Measurements from ENCODE around the gene MUC4.
"Not testable (repeated sequence)": the region's sequence is repeated elsewhere in the genome, so short reads cannot be mapped to it uniquely, and the experiment has no call there.

DNA sequence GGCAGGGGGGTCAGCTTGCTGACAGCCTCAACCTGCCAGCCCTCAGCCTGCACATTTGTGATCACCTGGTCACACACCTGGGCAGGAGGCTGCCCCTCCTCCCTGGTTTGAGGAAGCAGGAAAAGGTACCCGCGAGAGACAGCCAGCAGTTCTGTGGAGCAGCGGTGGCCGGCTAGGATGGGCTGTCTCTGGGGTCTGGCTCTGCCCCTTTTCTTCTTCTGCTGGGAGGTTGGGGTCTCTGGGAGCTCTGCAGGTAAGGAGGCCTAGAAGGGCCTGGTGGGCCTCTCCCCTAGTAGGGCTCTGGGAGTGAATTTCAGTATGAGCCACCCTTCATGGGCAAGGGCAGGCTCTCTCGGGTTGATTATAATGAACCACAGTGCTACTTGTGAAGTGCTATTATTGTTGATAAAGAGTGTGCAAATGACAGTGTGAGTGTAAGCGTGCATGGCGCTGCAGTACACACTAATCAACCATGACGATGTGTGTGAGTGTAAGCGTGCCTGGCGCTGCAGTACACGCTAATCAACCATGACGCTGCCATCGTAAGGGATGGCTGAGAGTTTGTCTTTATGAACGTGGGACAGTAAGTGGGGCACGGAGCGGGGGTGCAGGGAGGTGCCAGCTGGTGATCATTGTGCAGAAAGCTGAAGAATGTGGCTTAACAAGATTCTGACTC, 90.8 kb downstream of the MUC4 start, which contains the start of gene MUC20:
- TF ChIP-seq, protein P1, sequence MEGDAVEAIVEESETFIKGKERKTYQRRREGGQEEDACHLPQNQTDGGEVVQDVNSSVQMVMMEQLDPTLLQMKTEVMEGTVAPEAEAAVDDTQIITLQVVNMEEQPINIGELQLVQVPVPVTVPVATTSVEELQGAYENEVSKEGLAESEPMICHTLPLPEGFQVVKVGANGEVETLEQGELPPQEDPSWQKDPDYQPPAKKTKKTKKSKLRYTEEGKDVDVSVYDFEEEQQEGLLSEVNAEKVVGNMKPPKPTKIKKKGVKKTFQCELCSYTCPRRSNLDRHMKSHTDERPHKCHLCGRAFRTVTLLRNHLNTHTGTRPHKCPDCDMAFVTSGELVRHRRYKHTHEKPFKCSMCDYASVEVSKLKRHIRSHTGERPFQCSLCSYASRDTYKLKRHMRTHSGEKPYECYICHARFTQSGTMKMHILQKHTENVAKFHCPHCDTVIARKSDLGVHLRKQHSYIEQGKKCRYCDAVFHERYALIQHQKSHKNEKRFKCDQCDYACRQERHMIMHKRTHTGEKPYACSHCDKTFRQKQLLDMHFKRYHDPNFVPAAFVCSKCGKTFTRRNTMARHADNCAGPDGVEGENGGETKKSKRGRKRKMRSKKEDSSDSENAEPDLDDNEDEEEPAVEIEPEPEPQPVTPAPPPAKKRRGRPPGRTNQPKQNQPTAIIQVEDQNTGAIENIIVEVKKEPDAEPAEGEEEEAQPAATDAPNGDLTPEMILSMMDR (IDR thresholded peaks at IDR 0.05 in 4 of 5, conservative IDR thresholded peaks at IDR 0.05 in 1 of 5), result not testable (repeated sequence)
- not testable (repeated sequence) for TF ChIP-seq POLR2A (IDR thresholded peaks at IDR 0.05)

Data from gastrocnemius medialis (tissue), 4 donors.